OCI-LY3 (cell line): ENCODE data around the gene ANKH.

Experiments
- EZH2phosphoT487 ChIP-seq: fragments of 200-600 bp; shearing (Covaris generic); IDR thresholded peaks from 2 replicates; pipeline ENCODE4 v1.6.1; 2018; ENCODE audit warnings: antibody characterized with exemption, mixed run types, low read depth
- TF ChIP-seq, protein P1 (sequence below): fragments of 200-600, 300-600 bp; sonication (generic); IDR thresholded peaks from 2 replicates; pipeline ENCODE4 v1.5.1; 2014; ENCODE audit warnings: antibody characterized with exemption, low read length, low read depth

DNA sequence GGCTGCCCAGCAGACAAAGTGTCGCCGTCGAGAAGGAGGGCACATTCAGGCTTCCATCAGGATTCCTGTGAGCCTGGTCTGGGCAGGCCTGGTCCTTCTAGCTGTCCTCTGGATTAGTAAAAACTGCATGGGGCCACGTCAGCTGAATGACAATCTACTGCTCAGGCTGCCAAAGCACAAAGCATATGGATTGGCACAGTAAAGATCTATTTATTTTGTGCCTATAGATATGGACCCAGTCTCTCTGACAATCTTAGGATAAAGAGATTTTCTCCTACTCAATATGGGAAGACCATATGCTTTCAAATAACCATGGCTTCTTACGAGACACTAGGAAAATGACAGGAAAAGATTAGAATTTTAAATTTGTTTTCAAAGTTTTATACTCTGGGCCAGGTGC is 24.1 kb downstream of the ANKH start:
- TF ChIP-seq, protein P1, sequence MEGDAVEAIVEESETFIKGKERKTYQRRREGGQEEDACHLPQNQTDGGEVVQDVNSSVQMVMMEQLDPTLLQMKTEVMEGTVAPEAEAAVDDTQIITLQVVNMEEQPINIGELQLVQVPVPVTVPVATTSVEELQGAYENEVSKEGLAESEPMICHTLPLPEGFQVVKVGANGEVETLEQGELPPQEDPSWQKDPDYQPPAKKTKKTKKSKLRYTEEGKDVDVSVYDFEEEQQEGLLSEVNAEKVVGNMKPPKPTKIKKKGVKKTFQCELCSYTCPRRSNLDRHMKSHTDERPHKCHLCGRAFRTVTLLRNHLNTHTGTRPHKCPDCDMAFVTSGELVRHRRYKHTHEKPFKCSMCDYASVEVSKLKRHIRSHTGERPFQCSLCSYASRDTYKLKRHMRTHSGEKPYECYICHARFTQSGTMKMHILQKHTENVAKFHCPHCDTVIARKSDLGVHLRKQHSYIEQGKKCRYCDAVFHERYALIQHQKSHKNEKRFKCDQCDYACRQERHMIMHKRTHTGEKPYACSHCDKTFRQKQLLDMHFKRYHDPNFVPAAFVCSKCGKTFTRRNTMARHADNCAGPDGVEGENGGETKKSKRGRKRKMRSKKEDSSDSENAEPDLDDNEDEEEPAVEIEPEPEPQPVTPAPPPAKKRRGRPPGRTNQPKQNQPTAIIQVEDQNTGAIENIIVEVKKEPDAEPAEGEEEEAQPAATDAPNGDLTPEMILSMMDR: no peak
- TF ChIP-seq EZH2phosphoT487: no peak
